Tongue (tissue), 2 donors: ENCODE measurements around the gene C11orf68. TPM values are rescaled to one million over a fixed set of nuclear protein-coding genes. Genes with fewer than 3 reads are reported as not detected.
A peak's percentile ranks its signal among the peaks of the same experiment; 100 is the strongest.

Source experiments
- DNase-seq: peaks from one replicate; pipeline ENCODE4 v3.0.0-alpha.2; 2015
- total RNA-seq: library from RNA; depleted of rRNA; stranded (reverse); fragments of >200 nt; gene quantifications from one replicate; pipeline ENCODE4 v1.2.3, GENCODE V29; 2014

The C11orf68 gene
- total RNA-seq, 1 donor from 2014 or later: 30.1 TPM

DNA sequence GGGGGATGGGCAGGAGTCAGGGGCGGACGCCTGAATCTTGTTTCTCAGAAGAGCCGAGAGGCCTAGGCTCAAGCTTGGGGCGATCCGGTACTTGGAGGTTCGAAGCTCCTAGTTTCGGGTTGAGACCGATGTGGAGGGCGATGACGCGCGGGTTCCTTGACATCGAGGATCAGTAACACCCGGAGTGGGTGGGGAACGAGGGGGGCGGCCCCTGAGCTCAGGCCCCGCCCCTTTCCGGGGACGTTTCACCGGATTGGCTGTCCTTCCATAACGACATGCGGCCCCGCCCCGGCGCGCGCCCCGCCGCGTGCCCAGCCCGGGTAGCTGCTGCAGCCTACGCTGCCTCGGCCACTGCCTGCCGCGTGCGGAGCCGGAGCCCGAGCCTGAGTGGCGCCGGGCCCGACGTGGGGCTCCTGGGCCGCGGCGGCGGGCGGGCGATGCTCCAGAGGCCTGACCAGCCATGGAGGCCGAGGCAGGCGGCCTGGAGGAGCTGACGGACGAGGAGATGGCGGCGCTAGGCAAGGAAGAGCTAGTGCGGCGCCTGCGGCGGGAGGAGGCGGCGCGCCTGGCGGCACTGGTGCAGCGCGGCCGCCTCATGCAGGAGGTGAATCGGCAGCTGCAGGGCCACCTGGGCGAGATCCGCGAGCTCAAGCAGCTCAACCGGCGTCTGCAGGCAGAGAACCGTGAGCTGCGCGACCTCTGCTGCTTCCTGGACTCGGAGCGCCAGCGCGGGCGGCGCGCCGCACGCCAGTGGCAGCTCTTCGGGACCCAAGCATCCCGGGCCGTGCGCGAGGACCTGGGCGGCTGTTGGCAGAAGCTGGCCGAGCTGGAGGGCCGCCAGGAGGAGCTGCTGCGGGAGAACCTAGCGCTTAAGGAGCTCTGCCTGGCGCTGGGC, 28.3 kb downstream of the C11orf68 start, which contains the start of gene CCDC85B:
CCDC85B (plus strand) TSS at position 350 of the 895 bp plus-strand sequence; CDS start at position 461, 111 bp downstream.
- peak; percentile 98 for DNase-seq

GRCh38 chr11:65888163-65888814, 30.6 kb downstream of the C11orf68 start, which contains the start of gene FIBP:
Gene FIBP (minus strand): TSS chr11:65888471. CDS start chr11:65888418, 53 bp downstream.
- peak; percentile 99 for DNase-seq

- no peak for DNase-seq
Observed at GRCh38 chr11:65887723-65888162, 31.1 kb downstream of the C11orf68 start.

DNA sequence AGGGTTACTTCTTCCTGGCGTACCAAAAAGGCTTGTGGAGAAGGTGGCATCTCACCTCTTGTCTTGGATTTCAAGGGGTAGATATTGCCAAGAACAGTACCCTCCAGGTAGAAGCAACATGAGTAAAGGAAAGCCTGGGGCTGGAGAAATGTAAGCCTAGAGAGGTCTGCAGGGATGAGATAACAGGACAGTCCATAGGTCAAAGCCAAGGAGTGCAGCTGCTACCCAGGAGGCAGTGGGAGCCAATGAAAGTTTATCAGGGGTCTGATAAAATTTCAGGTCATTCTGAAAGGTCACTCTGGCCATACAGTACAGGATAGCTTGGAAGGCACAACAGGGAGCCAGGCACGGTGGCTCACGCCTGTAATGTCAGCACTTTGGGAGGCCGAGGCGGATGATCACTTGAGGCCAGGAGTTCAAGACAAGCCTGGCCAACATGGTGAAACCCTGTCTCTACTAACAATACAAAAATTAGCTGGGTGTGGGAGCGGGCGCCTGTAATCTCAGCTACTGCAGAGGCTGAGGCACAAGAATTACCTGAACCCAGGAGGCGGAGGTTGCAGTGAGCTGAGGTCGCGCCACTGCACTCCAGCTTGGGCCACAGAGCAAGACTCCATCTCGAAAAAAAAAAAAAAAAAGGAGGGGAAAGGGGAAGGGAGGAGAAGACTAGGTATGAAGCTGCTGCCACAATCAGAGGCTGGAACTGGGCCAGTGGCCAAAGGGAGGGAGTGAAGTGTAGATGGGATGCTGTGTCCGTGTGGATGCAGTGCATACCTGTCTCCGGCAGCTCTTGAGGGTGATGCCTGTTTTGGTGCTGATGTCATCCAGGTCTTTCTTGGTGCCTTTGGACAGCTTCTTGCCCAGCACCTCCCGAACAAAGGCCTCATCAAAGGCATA, 31.8 kb downstream of the C11orf68 start:
- no peak for DNase-seq

DNA sequence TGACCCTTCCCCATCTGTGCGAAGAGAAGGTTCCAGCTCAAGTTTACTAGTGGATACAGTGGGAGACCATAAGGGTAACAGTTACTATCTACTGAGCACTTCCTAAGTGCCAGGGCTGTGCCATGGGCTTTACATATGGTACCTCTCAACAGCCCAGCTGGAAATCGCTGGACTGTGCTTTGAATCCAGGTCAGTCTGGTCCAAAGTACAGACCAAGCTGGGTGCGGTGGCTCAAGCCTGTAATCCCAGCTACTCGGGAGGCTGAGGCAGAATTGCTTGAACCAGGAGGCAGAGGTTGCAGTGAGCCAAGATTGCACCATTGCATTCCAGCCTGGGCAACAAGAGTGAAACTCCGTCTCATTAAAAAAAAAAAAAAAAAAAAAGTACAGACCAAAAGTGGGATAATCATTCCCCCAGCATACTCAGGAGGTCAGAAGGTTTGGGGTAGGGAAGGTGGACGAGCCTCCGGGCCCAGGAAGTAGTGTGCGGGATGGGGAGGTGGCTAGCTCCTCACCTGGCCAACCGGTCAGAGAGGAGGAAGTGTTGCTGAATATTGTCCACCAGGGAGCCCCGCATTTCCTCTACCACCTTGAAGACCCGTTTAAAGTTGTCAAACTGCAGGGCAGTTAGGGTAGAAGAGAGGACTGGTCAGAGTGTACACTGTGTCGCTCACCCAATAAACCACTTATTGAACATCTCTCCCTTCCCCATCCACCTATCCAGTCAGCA, 32.9 kb downstream of the C11orf68 start:
- DNase-seq: no peak

DNA sequence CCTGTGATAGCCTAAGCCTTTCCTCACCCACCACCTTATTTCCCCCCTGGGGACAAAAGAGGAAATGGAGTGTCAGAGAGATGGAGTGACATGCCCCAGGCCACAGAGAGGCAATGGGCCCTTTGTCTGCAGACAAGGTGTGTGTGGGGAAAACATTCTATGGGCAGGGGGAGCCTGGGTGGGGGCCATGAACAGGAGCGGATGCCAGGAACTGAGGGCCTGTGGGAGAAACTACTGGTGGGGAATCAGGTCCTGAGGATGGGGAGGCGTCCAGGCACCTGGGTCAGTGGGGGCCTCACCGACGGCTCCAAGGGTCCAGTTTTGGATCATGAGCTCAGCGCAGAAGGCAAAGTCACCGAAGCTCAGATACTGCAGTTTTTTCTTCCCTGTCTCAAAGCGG, 33.6 kb downstream of the C11orf68 start:
- DNase-seq: no peak

GRCh38 chr11:65884716-65885092, 34.2 kb downstream of the C11orf68 start:
- DNase-seq: peak; percentile 81

DNA sequence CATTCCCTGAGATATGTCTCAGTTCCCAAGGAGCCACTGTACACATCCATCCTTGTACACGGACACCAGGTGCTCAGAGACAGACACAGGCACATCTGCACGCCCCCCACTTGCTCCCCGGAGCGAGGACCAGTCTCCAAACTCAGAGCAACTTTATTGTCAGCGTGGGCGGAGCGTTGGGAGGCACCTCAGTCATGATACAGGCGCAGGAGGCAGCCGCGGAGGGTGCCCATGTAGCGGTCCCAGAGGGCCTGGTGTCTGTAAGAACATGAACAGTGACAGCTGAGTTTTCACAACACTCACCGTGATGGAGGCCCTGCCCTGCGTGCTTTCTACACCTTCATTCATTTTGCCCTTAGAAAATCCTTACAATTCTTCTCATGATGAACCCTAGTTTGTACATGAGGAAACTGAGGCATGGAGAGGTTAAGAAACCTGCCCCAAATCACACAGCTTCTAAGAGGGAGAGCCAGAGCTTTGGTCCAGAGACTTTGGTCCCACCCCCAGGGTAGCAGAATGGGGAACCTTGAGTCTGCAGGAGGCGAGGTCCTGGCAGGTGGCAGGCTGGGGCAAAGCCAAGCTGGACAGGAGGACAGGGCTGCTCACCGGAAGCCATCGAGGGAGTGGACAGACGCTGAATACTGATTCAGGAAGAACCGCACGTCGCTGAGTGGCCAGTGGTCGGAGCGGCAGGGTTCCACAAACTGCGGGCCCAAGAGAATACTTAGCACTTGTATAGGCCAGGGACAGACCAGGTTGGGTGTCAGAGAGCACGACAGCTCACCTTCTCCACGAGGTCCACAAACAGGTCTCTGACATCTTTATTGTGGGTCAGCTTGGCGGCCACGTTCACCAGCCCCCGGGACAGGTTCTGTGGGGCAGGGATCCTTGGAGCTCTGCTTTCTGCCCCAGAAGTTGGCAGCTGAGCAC, 34.8 kb downstream of the C11orf68 start:
- no peak for DNase-seq

GRCh38 chr11:65883058-65883761, 35.7 kb downstream of the C11orf68 start:
- DNase-seq: no peak

DNA sequence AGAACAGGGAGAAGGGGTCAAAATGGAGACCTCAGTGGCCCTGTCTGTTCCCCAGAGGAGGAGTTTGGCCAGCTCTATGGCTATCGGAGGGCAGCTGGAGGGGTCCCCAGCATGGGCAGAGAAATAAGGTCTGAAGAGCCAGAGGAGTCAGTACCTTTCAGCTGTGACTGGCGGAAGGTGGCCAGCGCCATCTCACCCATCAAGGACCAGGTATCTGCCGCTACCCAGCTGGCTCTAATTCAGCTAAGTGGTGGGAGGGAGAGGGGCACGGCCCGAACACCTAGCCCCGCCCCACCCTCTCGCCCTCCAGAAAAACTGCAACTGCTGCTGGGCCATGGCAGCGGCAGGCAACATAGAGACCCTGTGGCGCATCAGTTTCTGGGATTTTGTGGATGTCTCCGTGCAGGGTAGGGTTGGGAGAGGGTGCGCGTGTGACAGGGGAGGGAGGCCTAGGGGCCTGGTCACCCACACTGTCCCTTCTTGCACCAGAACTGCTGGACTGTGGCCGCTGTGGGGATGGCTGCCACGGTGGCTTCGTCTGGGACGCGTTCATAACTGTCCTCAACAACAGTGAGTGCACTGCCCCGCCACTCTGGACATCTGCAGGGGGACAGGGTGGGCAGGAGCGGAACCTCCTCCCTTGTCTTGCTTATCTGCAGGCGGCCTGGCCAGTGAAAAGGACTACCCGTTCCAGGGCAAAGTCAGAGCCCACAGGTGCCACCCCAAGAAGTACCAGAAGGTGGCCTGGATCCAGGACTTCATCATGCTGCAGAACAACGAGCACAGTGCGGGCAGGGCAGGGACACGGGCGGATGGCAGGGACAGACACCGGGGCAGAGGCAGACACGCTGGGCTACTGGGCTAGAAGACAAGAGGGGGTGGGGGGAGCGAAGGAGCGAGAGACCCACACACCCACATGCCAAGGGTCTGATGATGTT, 36.5 kb downstream of the C11orf68 start:
- no peak for DNase-seq

DNA sequence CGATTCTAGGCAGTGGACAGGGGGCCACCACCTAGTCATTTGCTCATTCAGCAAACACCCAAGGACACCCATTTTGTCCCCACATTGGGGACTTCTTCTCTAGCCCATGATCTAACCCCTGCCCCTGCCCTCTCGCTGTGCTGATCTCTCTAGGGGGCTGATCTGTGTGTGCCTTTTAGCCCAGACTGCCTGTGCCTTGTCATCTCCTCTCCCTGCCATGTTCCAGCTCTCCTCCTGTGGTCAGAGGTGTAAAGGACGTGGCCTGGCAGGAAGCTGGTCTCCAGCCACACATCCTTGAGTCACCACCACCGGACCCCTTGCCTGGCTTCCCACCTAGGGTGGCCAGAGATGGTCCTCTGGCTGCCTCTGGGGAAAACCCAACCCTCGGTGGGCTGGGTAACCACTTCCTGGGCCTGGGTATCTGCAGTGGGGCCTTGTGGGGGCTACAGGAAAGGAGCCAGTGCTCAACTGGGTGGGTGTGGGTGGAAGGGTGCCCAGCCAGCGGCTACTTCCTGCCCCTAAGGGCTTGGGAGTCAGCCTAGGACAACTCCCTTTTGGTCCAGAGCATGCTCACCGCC, 37.9 kb downstream of the C11orf68 start:
- DNase-seq: no peak

DNA sequence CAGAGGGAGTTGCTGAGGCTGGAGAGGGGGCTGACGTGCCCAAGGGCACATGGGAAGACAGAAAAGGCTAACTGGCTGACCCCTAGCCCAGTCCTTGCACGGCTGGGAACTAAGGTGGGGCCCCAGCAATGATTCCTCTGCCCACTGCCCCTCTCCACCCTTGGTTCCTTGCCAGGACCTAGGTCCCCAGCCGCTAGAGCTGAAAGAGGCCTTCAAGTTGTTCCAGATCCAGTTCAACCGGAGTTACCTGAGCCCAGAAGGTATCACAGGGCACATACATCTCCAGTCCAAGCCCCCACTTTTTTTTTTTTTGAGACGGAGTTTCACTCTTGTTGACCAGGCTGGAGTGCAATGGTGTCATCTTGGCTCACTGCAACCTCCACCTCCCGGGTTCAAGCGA, 38.8 kb downstream of the C11orf68 start:
- DNase-seq: no peak

- no peak for DNase-seq
Observed at GRCh38 chr11:65879617-65880016, 39.2 kb downstream of the C11orf68 start, which contains the start of gene CTSW. Gene CTSW (plus strand): TSS chr11:65879837. CDS start chr11:65879855, 18 bp downstream.

- peak; percentile 97 for DNase-seq
Observed at GRCh38 chr11:65873318-65874156, 45.3 kb downstream of the C11orf68 start.

- DNase-seq: peak; percentile 80
Observed at GRCh38 chr11:65872586-65873317, 46.1 kb downstream of the C11orf68 start, which contains the start of gene EFEMP2. Gene EFEMP2 (minus strand): TSS chr11:65872800. CDS start chr11:65872354, 446 bp downstream.
